ENCODE measurements around the gene ZNF548. TPM values are rescaled to one million over a fixed set of nuclear protein-coding genes. Genes with fewer than 3 reads are reported as not detected.

The ZNF548 gene
- polyA plus RNA-seq (2012; ENCODE audit: missing spikeins) = 19.0 TPM

DNA sequence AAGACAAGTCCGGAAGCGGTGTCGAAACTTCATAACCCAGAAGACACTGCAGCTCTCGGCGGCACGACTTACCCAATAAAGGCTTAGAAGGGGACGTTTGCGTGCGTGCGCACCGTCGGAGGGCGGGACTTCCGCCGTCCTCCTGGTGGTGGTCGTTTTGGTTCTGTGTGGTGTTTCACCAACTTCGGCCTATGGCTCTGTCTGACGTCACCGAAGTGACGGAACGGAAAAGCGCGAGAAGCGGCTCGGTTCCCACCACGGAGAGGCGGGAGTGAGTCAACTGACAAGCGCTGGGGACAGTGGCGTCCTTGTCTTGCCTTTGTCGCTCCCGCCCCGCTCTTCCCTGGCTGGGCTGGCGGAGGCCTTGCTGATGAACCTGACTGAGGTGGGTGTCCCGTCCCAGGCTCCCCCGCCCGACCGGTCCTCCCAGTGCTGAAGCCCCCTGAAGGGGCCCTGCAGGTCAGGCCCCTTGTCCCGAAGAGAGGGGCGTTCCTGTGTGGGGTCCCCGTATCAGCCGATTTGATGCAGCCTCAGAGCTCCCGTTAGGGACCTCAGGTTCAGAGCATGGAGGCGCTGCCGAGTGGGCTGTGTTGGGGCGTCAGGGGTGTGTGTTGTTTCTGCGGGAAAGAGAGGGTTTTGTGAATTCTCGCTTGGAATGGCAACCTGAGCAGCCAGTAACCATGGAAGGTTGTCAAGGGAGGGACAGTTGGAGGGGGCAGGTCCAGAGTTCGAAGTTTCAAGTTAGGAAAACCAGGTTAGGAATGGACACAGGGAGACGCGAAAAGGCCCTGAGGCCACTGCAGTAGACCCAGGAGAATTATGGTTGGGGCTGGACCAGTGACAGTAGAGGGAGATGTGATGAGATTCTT, at the start of gene ZNF548:
Gene ZNF548 (plus strand): TSS at position 125 of the 869 bp plus-strand sequence. CDS start 246 bp downstream, at position 371.
- peak; percentile 71; the same call in 1 of the 2 replicates for TF ChIP-seq POLR2A (IDR thresholded peaks at IDR 0.05; ENCODE audit: low read depth, low read length)
- TF ChIP-seq POLR2AphosphoS5 (IDR thresholded peaks at IDR 0.05; ENCODE audit: low read depth, low read length) = peak; percentile 57; the same call in 1 of the 2 replicates
- TF ChIP-seq TAF1 (IDR thresholded peaks at IDR 0.05; ENCODE audit: borderline replicate concordance, low read depth, low read length) = no peak
- DNase-seq (ENCODE audit: insufficient read length) = peak; percentile 71
- peak; percentile 99 for FAIRE-seq

GRCh38 chr19:57342582-57342981, 47.1 kb upstream of the ZNF548 start:
- FAIRE-seq = no peak
- DNase-seq (ENCODE audit: insufficient read length) = no peak
- TF ChIP-seq POLR2AphosphoS5 (IDR thresholded peaks at IDR 0.05; ENCODE audit: low read depth, low read length) (no peak), TAF1 (IDR thresholded peaks at IDR 0.05; ENCODE audit: borderline replicate concordance, low read depth, low read length) (no peak), POLR2A (IDR thresholded peaks at IDR 0.05; ENCODE audit: low read depth, low read length) (no peak)

GRCh38 chr19:57348136-57348535, 41.5 kb upstream of the ZNF548 start:
- DNase-seq (ENCODE audit: insufficient read length) (no peak), FAIRE-seq (no peak)
- TF ChIP-seq POLR2A (IDR thresholded peaks at IDR 0.05; ENCODE audit: low read depth, low read length) = no peak

DNA sequence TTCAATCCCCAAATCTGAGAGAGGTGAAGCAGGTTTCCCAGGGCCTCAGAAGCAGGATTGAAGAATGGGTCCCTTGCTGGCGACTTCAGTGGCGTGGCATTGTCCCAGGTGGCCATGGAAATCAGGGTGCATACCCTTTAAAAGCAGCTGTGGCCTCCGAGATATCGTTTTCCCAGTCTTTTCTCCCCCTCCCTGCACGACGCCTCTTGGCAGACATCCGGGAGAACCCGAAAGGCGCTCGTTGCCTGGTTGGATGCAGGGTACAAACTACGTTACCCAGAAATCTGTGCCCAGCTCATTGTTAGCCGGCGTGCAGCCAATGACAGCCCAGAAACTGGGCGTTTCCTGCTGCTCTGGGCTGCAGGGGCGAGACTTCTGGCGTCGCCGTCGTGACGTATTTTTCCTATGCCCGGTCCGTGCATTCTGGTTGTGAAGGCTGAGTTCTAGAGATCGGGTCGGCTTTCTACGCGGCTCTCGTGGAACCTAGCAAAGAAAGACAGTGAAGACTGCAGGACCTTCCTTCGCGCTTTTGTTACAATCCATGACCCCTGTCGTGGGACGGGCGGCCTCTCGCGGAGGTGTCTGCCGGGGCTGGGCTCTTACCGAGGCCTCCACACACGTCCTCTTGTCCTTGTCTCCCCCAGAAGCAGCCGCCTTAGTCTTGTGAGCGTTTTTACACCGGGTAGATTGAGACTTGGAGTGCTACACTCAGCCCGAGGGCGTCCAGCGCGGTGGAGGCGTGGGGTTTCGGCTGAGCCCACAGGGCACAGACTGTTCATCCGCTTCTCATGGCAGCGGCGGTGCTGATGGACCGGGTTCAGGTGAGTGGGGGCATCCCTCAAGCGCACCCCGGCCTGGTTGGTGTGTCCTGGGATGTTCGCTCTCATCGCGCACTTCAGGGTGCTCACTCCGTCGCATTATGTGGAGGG, 38.5 kb upstream of the ZNF548 start, which contains the start of gene ZNF304:
Gene ZNF304 (plus strand): TSS at position 395 of the 929 bp plus-strand sequence. CDS start 394 bp downstream, at position 789.
- no peak for TF ChIP-seq TAF1 (IDR thresholded peaks at IDR 0.05; ENCODE audit: borderline replicate concordance, low read depth, low read length)
- TF ChIP-seq POLR2A (IDR thresholded peaks at IDR 0.05; ENCODE audit: low read depth, low read length) = no peak; the same call in 1 of the 2 replicates
- TF ChIP-seq POLR2AphosphoS5 (IDR thresholded peaks at IDR 0.05; ENCODE audit: low read depth, low read length) = no peak
- FAIRE-seq (peak; percentile 100), DNase-seq (ENCODE audit: insufficient read length) (peak; percentile 88)

DNA sequence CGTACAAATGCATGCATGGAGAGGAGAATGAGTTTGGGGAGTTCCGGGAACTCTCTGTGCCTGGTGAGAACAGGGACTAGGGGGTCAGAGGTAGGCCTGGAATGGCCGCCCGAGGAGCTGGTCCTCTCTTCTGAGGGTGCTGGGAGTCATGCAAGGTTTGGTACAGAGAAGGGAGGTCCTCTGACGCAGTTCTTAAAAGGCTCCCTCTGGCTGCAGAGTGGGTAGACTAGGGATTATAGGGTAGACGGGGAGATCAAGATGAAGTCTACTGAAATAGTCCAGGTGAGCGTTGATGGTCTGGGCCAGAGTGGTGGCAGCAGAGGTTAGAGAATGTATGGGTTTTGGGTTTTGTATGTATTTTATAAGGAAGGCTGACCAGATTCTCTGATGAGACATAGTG, 37.8 kb upstream of the ZNF548 start:
- DNase-seq (ENCODE audit: insufficient read length) = no peak
- no peak for TF ChIP-seq TAF1 (IDR thresholded peaks at IDR 0.05; ENCODE audit: borderline replicate concordance, low read depth, low read length)
- TF ChIP-seq POLR2A (IDR thresholded peaks at IDR 0.05; ENCODE audit: low read depth, low read length) = no peak
- TF ChIP-seq POLR2AphosphoS5 (IDR thresholded peaks at IDR 0.05; ENCODE audit: low read depth, low read length) = no peak
- no peak for FAIRE-seq

DNA sequence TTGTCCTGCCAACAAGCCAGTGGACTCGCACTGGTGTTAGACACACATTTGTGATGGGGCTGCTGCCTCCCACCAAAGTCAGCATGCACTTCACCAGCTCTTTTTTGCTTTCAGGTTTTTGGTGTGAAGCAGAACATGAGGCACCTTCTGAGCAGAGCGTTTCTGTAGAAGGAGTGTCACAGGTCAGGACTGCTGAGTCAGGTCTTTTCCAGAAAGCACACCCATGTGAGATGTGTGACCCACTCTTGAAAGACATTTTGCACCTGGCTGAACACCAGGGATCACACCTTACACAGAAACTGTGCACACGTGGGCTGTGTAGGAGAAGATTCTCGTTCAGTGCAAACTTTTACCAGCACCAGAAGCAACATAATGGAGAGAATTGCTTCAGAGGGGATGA, 33.7 kb upstream of the ZNF548 start:
- TF ChIP-seq POLR2AphosphoS5 (IDR thresholded peaks at IDR 0.05; ENCODE audit: low read depth, low read length) = no peak
- no peak for TF ChIP-seq TAF1 (IDR thresholded peaks at IDR 0.05; ENCODE audit: borderline replicate concordance, low read depth, low read length)
- TF ChIP-seq POLR2A (IDR thresholded peaks at IDR 0.05; ENCODE audit: low read depth, low read length) = no peak
- DNase-seq (ENCODE audit: insufficient read length) (no peak), FAIRE-seq (no peak)

GRCh38 chr19:57357406-57357805, 32.2 kb upstream of the ZNF548 start:
- no peak for TF ChIP-seq POLR2AphosphoS5 (IDR thresholded peaks at IDR 0.05; ENCODE audit: low read depth, low read length)
- TF ChIP-seq TAF1 (IDR thresholded peaks at IDR 0.05; ENCODE audit: borderline replicate concordance, low read depth, low read length) = no peak
- TF ChIP-seq POLR2A (IDR thresholded peaks at IDR 0.05; ENCODE audit: low read depth, low read length) = no peak
- DNase-seq (ENCODE audit: insufficient read length) (no peak), FAIRE-seq (no peak)

- TF ChIP-seq TAF1 (IDR thresholded peaks at IDR 0.05; ENCODE audit: borderline replicate concordance, low read depth, low read length) (no peak), POLR2AphosphoS5 (IDR thresholded peaks at IDR 0.05; ENCODE audit: low read depth, low read length) (no peak), POLR2A (IDR thresholded peaks at IDR 0.05; ENCODE audit: low read depth, low read length) (no peak)
- FAIRE-seq = no peak
- DNase-seq (ENCODE audit: insufficient read length) = no peak
These were observed 30.4 kb upstream of the ZNF548 start for GRCh38 chr19:57359300-57359699.

DNA sequence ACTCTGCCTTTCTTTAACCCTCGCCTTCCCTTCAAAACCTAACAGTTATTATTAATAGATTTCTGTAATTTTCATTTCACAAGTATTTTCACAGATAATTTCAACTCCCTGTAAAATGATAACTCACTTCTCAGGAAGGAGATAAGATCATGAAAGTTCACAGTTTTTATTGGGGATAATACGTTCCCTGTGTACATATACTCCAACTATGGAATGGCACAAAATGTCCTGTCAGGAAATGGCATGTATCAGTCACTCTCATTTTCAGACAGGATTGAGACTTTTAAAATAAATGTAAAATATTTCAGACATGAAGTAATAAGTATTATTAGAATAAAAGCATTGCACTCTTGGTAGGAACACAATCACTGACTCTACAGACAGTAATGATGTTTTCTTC, 27.2 kb upstream of the ZNF548 start:
- DNase-seq (ENCODE audit: insufficient read length) (no peak), FAIRE-seq (no peak)
- TF ChIP-seq TAF1 (IDR thresholded peaks at IDR 0.05; ENCODE audit: borderline replicate concordance, low read depth, low read length) (no peak), POLR2A (IDR thresholded peaks at IDR 0.05; ENCODE audit: low read depth, low read length) (no peak), POLR2AphosphoS5 (IDR thresholded peaks at IDR 0.05; ENCODE audit: low read depth, low read length) (no peak)

GRCh38 chr19:57362997-57363687, 26.5 kb upstream of the ZNF548 start, which contains the start of the genes TRAPPC2B and ZNF547:
TRAPPC2B (plus strand) TSS chr19:57363551; CDS start chr19:57364834, 1,283 bp downstream.
ZNF547 (plus strand) TSS chr19:57363551; CDS start chr19:57368556, 5,005 bp downstream.
- DNase-seq (ENCODE audit: insufficient read length) (peak; percentile 81), FAIRE-seq (peak; percentile 100)
- TF ChIP-seq TAF1 (IDR thresholded peaks at IDR 0.05; ENCODE audit: borderline replicate concordance, low read depth, low read length) (peak; percentile 54; the same call in 1 of the 2 replicates), POLR2A (IDR thresholded peaks at IDR 0.05; ENCODE audit: low read depth, low read length) (peak; percentile 77; the same call in 1 of the 2 replicates), POLR2AphosphoS5 (IDR thresholded peaks at IDR 0.05; ENCODE audit: low read depth, low read length) (peak; percentile 74)
